C4-2B (cell line): ENCODE measurements around the gene RGPD5.
"Not testable (repeated sequence)": the region's sequence is repeated elsewhere in the genome, so short reads cannot be mapped to it uniquely, and the experiment has no call there.

ENCODE experiments used
- ZFX ChIP-seq: fragments of 450-650 bp; IDR thresholded peaks from 2 replicates; pipeline ENCODE4 v1.6.1; 2017
- TF ChIP-seq, protein P1 (sequence below): fragments of 450-650 bp; conservative IDR thresholded peaks from 2 replicates; pipeline ENCODE4 v1.5.1; 2017; ENCODE audit warnings: mild to moderate bottlenecking

DNA sequence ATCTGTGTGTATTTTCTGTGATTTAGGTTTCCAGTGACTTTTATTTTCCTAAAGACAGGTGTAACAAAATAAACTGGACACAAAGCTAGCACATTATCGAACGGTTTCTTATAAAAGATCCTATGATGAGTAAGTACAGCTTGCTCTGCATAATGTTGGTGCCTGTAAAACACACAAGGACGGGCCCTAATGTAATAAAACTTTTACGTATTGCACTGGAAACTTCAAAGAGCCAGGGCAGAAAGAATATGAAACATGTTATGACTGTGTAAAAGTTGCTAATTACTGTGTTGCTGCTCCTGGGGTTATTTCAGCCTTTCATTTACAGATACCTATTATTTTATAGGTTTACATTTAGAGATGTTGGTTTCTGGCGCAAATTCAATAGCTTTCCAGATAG, 32.1 kb upstream of the RGPD5 start:
- TF ChIP-seq, protein P1, sequence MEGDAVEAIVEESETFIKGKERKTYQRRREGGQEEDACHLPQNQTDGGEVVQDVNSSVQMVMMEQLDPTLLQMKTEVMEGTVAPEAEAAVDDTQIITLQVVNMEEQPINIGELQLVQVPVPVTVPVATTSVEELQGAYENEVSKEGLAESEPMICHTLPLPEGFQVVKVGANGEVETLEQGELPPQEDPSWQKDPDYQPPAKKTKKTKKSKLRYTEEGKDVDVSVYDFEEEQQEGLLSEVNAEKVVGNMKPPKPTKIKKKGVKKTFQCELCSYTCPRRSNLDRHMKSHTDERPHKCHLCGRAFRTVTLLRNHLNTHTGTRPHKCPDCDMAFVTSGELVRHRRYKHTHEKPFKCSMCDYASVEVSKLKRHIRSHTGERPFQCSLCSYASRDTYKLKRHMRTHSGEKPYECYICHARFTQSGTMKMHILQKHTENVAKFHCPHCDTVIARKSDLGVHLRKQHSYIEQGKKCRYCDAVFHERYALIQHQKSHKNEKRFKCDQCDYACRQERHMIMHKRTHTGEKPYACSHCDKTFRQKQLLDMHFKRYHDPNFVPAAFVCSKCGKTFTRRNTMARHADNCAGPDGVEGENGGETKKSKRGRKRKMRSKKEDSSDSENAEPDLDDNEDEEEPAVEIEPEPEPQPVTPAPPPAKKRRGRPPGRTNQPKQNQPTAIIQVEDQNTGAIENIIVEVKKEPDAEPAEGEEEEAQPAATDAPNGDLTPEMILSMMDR: not testable (repeated sequence)
- TF ChIP-seq ZFX: not testable (repeated sequence)
